H1 (cell line): ENCODE data around the gene HEXIM2. TPM values are rescaled to one million over a fixed set of nuclear protein-coding genes. Genes with fewer than 3 reads are reported as not detected.
A peak's percentile ranks its signal among the peaks of the same experiment; 100 is the strongest.

Experiments used
- CTCF ChIA-PET: fragments of 300-600 bp; sonication (Branson Sonifier 250); formaldehyde crosslinking; loops from one replicate; lab custom pipeline; 2021; ENCODE audit not compliant: partially characterized antibody; lab: Charles Lee
- POLR2A ChIA-PET: fragments of 300-600 bp; sonication (Branson Sonifier 250); formaldehyde crosslinking; loops from one replicate; lab custom pipeline; 2021; ENCODE audit warnings: inconsistent platforms; ENCODE audit not compliant: partially characterized antibody; lab: Charles Lee
- DNase-seq, 2 experiments: peaks; one replicate each; pipeline versions ENCODE4 v3.0.0 to v3.0.0-alpha.2; 2010 to 2022; ENCODE audit warnings: low spot score in 2 of 2, low read depth in 1 of 2, mixed read lengths in 1 of 2
- FAIRE-seq: peaks from 2 replicates; lab custom pipeline; 2011; peaks lifted over from hg19 to GRCh38; lab: Jason Lieb, UNC
- H2AFZ ChIP-seq: 2 replicates; pipeline ENCODE4 v1.8.1; 2012; ENCODE audit warnings: low read length, inconsistent platforms
- H2AK5ac ChIP-seq: 2 replicates; pipeline ENCODE4 v1.6.1; 2013; ENCODE audit warnings: low read depth, low read length
- H2BK120ac ChIP-seq: replicated peaks from 2 replicates; pipeline ENCODE3; 2013; ENCODE audit warnings: low read depth, low read length, inconsistent platforms
- H2BK12ac ChIP-seq: 2 replicates; pipeline ENCODE4 v1.6.1; 2013; ENCODE audit warnings: low read depth, low read length
- H2BK15ac ChIP-seq: 2 replicates; pipeline ENCODE4 v1.6.1; 2013; ENCODE audit warnings: low read length
- H2BK20ac ChIP-seq: 2 replicates; pipeline ENCODE4 v1.6.1; 2013; ENCODE audit warnings: low read length
- H2BK5ac ChIP-seq: 2 replicates; pipeline ENCODE4 v1.6.1; 2013; ENCODE audit warnings: low read depth, low read length
- H3K14ac ChIP-seq: 2 replicates; pipeline ENCODE4 v1.6.1; 2013; ENCODE audit warnings: inconsistent platforms; ENCODE audit not compliant: insufficient read length
- H3K18ac ChIP-seq: 2 replicates; pipeline ENCODE4 v1.6.1; 2013; ENCODE audit warnings: low read length; ENCODE audit errors: extremely low read depth
- H3K23ac ChIP-seq: 2 replicates; pipeline ENCODE4 v1.6.1; 2013; ENCODE audit warnings: inconsistent platforms; ENCODE audit not compliant: insufficient read length
- H3K23me2 ChIP-seq: 2 replicates; pipeline ENCODE4 v1.6.1; 2013; ENCODE audit warnings: low read depth, low read length
- H3K27ac ChIP-seq: 2 replicates; pipeline ENCODE4 v1.6.1; 2011; ENCODE audit warnings: low read depth, low read length, inconsistent platforms
- H3K27me3 ChIP-seq, 4 experiments: replicated peaks in 1 of 4; 1 replicate in 1 of 4; 2 replicates in 3 of 4; pipeline versions ENCODE4 v1.6.1 to v1.8.1; 2011 to 2013; ENCODE audit warnings: low read length in 3 of 4, mild to moderate bottlenecking in 3 of 4, inconsistent platforms in 2 of 4, mixed read lengths in 2 of 4, moderate library complexity in 1 of 4; ENCODE audit not compliant: control insufficient read depth in 3 of 4, insufficient read depth in 3 of 4; ENCODE audit errors: extremely low read depth in 1 of 4
- H3K36me3 ChIP-seq, 4 experiments: 2 replicates each; pipeline versions ENCODE4 v1.6.1 to v1.8.1; 2011 to 2013; ENCODE audit warnings: mild to moderate bottlenecking in 4 of 4, low read length in 3 of 4, moderate library complexity in 2 of 4, control low read depth in 1 of 4, inconsistent platforms in 1 of 4; ENCODE audit not compliant: insufficient read depth in 4 of 4, control insufficient read depth in 2 of 4
- H3K4ac ChIP-seq: replicated peaks from 2 replicates; pipeline ENCODE3; 2013; ENCODE audit warnings: low read length, low read depth, mixed read lengths, inconsistent platforms; ENCODE audit not compliant: insufficient read length
- H3K4me1 ChIP-seq, 4 experiments: replicated peaks in 1 of 4; 1 replicate in 1 of 4; 2 replicates in 3 of 4; pipeline versions ENCODE4 v1.6.1 to v1.8.1; 2011 to 2013; ENCODE audit warnings: low read length in 3 of 4, inconsistent platforms in 2 of 4, mixed read lengths in 1 of 4; ENCODE audit not compliant: insufficient read depth in 4 of 4, control insufficient read depth in 3 of 4
- H3K4me2 ChIP-seq, 2 experiments: 2 replicates each; pipeline versions ENCODE4 v1.6.1 to v1.8.1; 2011 to 2013; ENCODE audit warnings: low read depth in 2 of 2, low read length in 2 of 2, control low read depth in 1 of 2, inconsistent platforms in 1 of 2, mild to moderate bottlenecking in 1 of 2; ENCODE audit not compliant: insufficient read depth in 1 of 2
- H3K4me3 ChIP-seq, 4 experiments: fragments of 200-600, 300-600 bp in 1 of 4; sonication (generic), shearing (Covaris generic), sonication (Bioruptor Twin) in 1 of 4; 2 replicates each; pipeline versions ENCODE4 v1.5.1 to v1.8.1; 2011 to 2016; ENCODE audit warnings: low read length in 4 of 4, low read depth in 3 of 4, control low read depth in 2 of 4, inconsistent platforms in 2 of 4, mild to moderate bottlenecking in 2 of 4, mixed read lengths in 1 of 4, moderate library complexity in 1 of 4; ENCODE audit not compliant: insufficient read depth in 2 of 4; ENCODE audit errors: extremely low read depth in 1 of 4
- H3K56ac ChIP-seq: replicated peaks from 2 replicates; pipeline ENCODE3; 2013; ENCODE audit warnings: low read depth, mild to moderate bottlenecking, mixed read lengths, low read length, inconsistent platforms; ENCODE audit not compliant: insufficient read length
- H3K79me1 ChIP-seq: 2 replicates; pipeline ENCODE4 v1.6.1; 2013; ENCODE audit warnings: low read depth, low read length, control low read depth
- H3K79me2 ChIP-seq, 2 experiments: 2 replicates each; pipeline versions ENCODE4 v1.6.1 to v1.8.1; 2012 to 2013; ENCODE audit warnings: low read length in 2 of 2, mild to moderate bottlenecking in 2 of 2, inconsistent platforms in 1 of 2; ENCODE audit not compliant: insufficient read depth in 2 of 2, control insufficient read depth in 1 of 2
- H3K9ac ChIP-seq, 4 experiments: replicated peaks in 1 of 4; 1 replicate in 1 of 4; 2 replicates in 3 of 4; pipeline versions ENCODE4 v1.6.1 to v1.8.1; 2011 to 2013; ENCODE audit warnings: low read depth in 3 of 4, low read length in 3 of 4, control low read depth in 2 of 4, mild to moderate bottlenecking in 2 of 4, moderate library complexity in 2 of 4, inconsistent platforms in 1 of 4; ENCODE audit errors: extremely low read depth in 1 of 4
- H3K9me3 ChIP-seq, 2 experiments: 2 replicates each; pipeline versions ENCODE4 v1.6.1 to v1.8.1; 2012 to 2013; ENCODE audit warnings: mild to moderate bottlenecking in 2 of 2, moderate library complexity in 2 of 2, control low read depth in 1 of 2, inconsistent platforms in 1 of 2, low read depth in 1 of 2, low read length in 1 of 2, mixed read lengths in 1 of 2; ENCODE audit not compliant: insufficient read depth in 2 of 2
- H4K20me1 ChIP-seq, 2 experiments: replicated peaks in 1 of 2; 2 replicates each; pipeline versions ENCODE3 to v1.8.1; 2011 to 2013; ENCODE audit warnings: inconsistent platforms in 2 of 2, low read length in 2 of 2, mild to moderate bottlenecking in 1 of 2; ENCODE audit not compliant: insufficient read depth in 2 of 2, control insufficient read depth in 1 of 2
- H4K5ac ChIP-seq: 2 replicates; pipeline ENCODE4 v1.6.1; 2013; ENCODE audit warnings: low read length, low read depth, mixed read lengths, inconsistent platforms; ENCODE audit not compliant: insufficient read length
- H4K8ac ChIP-seq: 2 replicates; pipeline ENCODE4 v1.8.0; 2013; ENCODE audit warnings: mild to moderate bottlenecking, moderate library complexity, low read length, inconsistent platforms; ENCODE audit not compliant: insufficient read depth; ENCODE audit errors: extremely low read depth
- H4K91ac ChIP-seq: replicated peaks from 2 replicates; pipeline ENCODE3; 2013; ENCODE audit warnings: low read length, mixed read lengths, inconsistent platforms; ENCODE audit not compliant: insufficient read length
- BACH1 ChIP-seq: IDR thresholded peaks from 2 replicates; pipeline ENCODE4 v1.6.1; 2012; ENCODE audit warnings: low read length, improper control_type of control experiment
- BRCA1 ChIP-seq: IDR thresholded peaks from 2 replicates; pipeline ENCODE4 v1.6.1; 2012; ENCODE audit warnings: low read depth, low read length, improper control_type of control experiment
- CTBP2 ChIP-seq: IDR thresholded peaks from 2 replicates; pipeline ENCODE4 v1.7.0; 2011; ENCODE audit warnings: borderline replicate concordance, mild to moderate bottlenecking, moderate library complexity, mixed read lengths, low read length; ENCODE audit not compliant: insufficient read depth, insufficient read length
- SIRT6 ChIP-seq: IDR thresholded peaks from one replicate; pipeline ENCODE4 v1.7.1; 2012; ENCODE audit warnings: low read length, inconsistent platforms
- SP1 ChIP-seq: IDR thresholded peaks from 2 replicates; pipeline ENCODE4 v1.6.1; 2011; ENCODE audit warnings: low read depth, low read length
- SRF ChIP-seq: IDR thresholded peaks from 2 replicates; pipeline ENCODE4 v1.6.1; 2011; ENCODE audit warnings: mild to moderate bottlenecking, low read depth, low read length, moderate library complexity
- WGBS, 2 experiments: shearing (Covaris generic) in 1 of 2; methylation state at CpG; one replicate each; pipeline versions ENCODE4 v1.1.6 to v1.1.7; 2013 to 2015; ENCODE audit warnings: low lambda C conversion rate in 2 of 2, mixed read lengths in 2 of 2, inconsistent platforms in 1 of 2, low coverage in 1 of 2, missing lambda C conversion rate in 1 of 2; ENCODE audit not compliant: insufficient replicate concordance in 2 of 2, insufficient coverage in 1 of 2, insufficient read length in 1 of 2; ENCODE audit errors: extremely low coverage in 1 of 2, missing lambda C conversion rate in 1 of 2; 5-methylcytosine and 5-hydroxymethylcytosine counted together
- polyA plus RNA-seq, 7 experiments: library from polyadenylated mRNA; depleted of rRNA in 3 of 7; stranded (reverse) in 5 of 7; unstranded in 2 of 7; fragments of >200 nt in 5 of 7; fragments of 200-250 nt in 2 of 7; gene quantifications; 1 replicate in 5 of 7; 2 replicates in 1 of 7; 4 replicates in 1 of 7; pipeline versions ENCODE4 v1.2.1 to v1.2.3, GENCODE V29; 2011 to 2013; ENCODE audit warnings: missing spikeins in 2 of 7, mixed read lengths in 2 of 7
- total RNA-seq: library from RNA; stranded (reverse); fragmentation: NEBNext Ultra II Directional; extraction: Animal tissue kit (Norgen Biotek cat#: 25700); gene quantifications from 2 replicates; pipeline ENCODE4 v1.2.1, GENCODE V29; 2021
- TF ChIP-seq, protein P1 (sequence below): IDR thresholded peaks from 2 replicates; pipeline ENCODE4 v1.6.1; 2012; ENCODE audit warnings: inconsistent platforms

HEXIM2 gene
- total and polyA plus RNA-seq, 2 of the 8 experiments (the other 6 are each of a cell fraction or from before 2014, with no cell fraction given) = 7.5 to 13.2 TPM

DNA sequence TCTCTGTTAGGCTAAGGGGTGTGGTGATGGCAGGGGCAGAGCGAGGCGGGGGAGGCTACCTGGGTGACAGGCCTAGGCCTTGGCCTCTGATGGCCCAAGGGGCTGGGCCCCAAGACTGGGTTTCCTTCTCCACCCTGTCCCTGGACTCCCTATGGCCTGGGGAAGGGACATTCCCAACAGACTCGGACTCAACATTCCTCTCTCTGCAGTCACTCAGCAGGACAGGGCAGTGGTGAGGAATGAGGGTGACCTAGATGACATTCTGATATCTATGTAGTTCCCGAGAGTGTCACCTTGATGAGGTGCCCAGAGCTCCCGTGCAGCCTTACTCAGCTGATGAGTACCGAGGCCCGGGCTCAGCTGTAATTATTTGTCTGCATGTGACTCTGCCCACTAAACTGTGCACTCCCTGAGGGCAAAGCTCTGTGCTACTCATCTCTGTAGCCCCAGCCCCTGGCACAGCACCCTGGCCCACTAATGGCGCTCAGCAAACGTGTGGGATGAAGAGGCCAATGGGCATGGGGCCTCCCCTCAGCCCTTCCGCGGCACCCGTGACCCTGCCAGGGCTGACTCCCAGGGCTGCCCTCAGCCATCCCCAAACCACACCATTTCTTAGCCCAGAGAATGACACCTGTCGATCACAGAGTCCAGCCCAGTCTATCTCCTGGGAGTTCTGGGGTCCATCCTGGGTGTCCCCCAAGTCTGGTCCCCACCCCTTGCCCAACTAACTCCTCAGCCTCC is 31.6 kb upstream of the HEXIM2 start:
- Histone ChIP-seq H2BK20ac (no peak overlapping the region), H3K4ac (no peak overlapping the region), H4K5ac (no peak overlapping the region), H2AK5ac (no peak overlapping the region), H4K8ac (no peak overlapping the region), H3K4me1 (peaks cover 0 to 20% (median 8%) of the 10 kb centered on the region in 4 experiments; a peak in 5 of 7 replicates), H3K23me2 (peaks cover 8% of the 10 kb centered on the region; the same call in 1 of the 2 replicates), H3K36me3 (no peaks in the 10 kb centered on the region), H3K18ac (no peak overlapping the region), H4K20me1 (peaks cover 5 to 13% of the 10 kb centered on the region in 2 experiments), H3K9me3 (no peaks in the 10 kb centered on the region), H2AFZ (no peak overlapping the region), H3K27me3 (no peaks in the 10 kb centered on the region), H3K56ac (no peak overlapping the region), H3K4me3 (no peak overlapping the region), H3K9ac (no peak overlapping the region), H4K91ac (no peak overlapping the region), H2BK120ac (no peak overlapping the region), H2BK5ac (no peak overlapping the region), H3K23ac (no peak overlapping the region), H2BK15ac (no peak overlapping the region), H3K14ac (no peak overlapping the region), H2BK12ac (no peak overlapping the region; the same call in 1 of the 2 replicates), H3K4me2 (no peak overlapping the region), H3K27ac (no peak overlapping the region), H3K79me2 (no peaks in the 10 kb centered on the region), H3K79me1 (no peaks in the 10 kb centered on the region)
- FAIRE-seq (no peak), DNase-seq (peak in 1 of 2 experiments; percentile 46)
- ChIA-PET POLR2A (interaction anchor here (1.1 to 15.8 kb wide), 8 partner anchors 11 to 78 kb away, joined by 3 to 185 read pairs (median 4); partner anchors contain the start of genes HEXIM1 and HEXIM2), CTCF (interaction anchor here (0.6 to 11.7 kb wide), 11 partner anchors 8 to 106 kb away, joined by 3 to 156 read pairs (median 3); no protein-coding TSS in a partner anchor)
- TF ChIP-seq BRCA1 (no peak), CTBP2 (no peak), SRF (no peak), SIRT6 (no peak), SP1 (no peak), BACH1 (no peak)
- TF ChIP-seq, protein P1, sequence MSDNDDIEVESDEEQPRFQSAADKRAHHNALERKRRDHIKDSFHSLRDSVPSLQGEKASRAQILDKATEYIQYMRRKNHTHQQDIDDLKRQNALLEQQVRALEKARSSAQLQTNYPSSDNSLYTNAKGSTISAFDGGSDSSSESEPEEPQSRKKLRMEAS = no peak
- 82% methylated on average over 13 of the region's 13 CpGs; no CpG with 5 or more reads in 1 of the 2 experiments for WGBS, 2 experiments
